ENCODE measurements around the gene RPGRIP1L. TPM values are rescaled to one million over a fixed set of nuclear protein-coding genes. Genes with fewer than 3 reads are reported as not detected.

The RPGRIP1L gene
- total and polyA plus RNA-seq, 2 of the 13 experiments (the other 11 are each of a cell fraction or from before 2014, with no cell fraction given): 5.0 to 13.5 TPM

DNA sequence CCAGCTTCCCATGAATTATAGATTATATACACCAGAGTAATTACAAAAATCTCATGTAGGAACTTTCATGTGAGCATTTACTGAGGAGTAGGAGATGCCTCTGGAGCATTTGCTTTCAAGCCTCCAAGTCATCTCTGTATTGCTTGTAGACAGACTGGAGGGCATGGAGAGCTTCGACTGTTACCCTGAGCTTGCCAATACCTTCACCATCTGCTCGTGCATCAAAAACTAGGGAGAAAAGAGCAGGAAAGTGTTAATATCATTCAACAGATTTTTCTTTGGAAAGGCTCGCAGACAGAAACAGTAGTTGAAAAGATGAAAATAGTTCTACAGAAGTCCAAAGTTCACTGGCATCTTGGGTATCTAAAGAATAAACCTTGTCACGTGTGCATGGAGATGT lies 101.7 kb downstream of the RPGRIP1L start:
- Histone ChIP-seq H4K20me1 (ENCODE audit: insufficient read depth, low read length) (no peaks in the 10 kb centered on the region), H3K4me2 (ENCODE audit: low read depth, low read length) (no peak overlapping the region), H3K79me2 (ENCODE audit: insufficient read depth, low read length) (no peaks in the 10 kb centered on the region), H3K27me3 (ENCODE audit: control insufficient read depth in 1 of 2, insufficient read depth in 2 of 2, low read length in 2 of 2) (no peaks in the 10 kb centered on the region), H3K36me3 (replicated peaks in 1 of 2; ENCODE audit: control insufficient read depth in 1 of 2, insufficient read depth in 2 of 2, low read length in 2 of 2) (peaks cover 0 to 1% of the 10 kb centered on the region in 2 experiments; a peak in 1 of 5 replicates), H3K4me3 (replicated peaks in 1 of 3; ENCODE audit: insufficient read depth in 1 of 3, low read depth in 2 of 3, low read length in 3 of 3) (no peak overlapping the region), H3K4me1 (ENCODE audit: insufficient read depth, low read length) (peaks cover 8% of the 10 kb centered on the region), H2AFZ (ENCODE audit: low read length) (no peak overlapping the region), H3K27ac (ENCODE audit: extremely low read length, insufficient read depth, low read length) (no peak overlapping the region), H3K9ac (ENCODE audit: insufficient read depth, low read depth, low read length) (no peak overlapping the region), H3K9me3 (ENCODE audit: low read length) (no peaks in the 10 kb centered on the region)
- intact Hi-C loops (cut with micrococcal nuclease; ENCODE audit: unreplicated experiment): no loop called here
- BruUV-seq (replicated peaks): no TSS peak
- ChIA-PET POLR2A (no interaction called here), CTCF (ENCODE audit: low intra/inter-chr PET ratio, low total read pairs) (no interaction called here)
- 95% methylated on average over 4 of the region's 4 CpGs for WGBS (ENCODE audit: low lambda C conversion rate)
- ATAC-seq: no peak
- in situ Hi-C loops (cut with HindIII; ENCODE audit: extremely low pct_ligation_motif_present, low pct_unique_long_range_greater_than_20kb): no loop called here
- no peak for DNase-seq (ENCODE audit: low spot score)
- TF ChIP-seq MTF2 (CRISPR knock-in tag; IDR thresholded peaks at IDR 0.05; ENCODE audit: borderline replicate concordance) (no peak), SIX4 (CRISPR knock-in tag; IDR thresholded peaks at IDR 0.05) (no peak), HNRNPL (IDR thresholded peaks at IDR 0.05; ENCODE audit: low read depth, low read length) (no peak), MXD4 (CRISPR knock-in tag; IDR thresholded peaks at IDR 0.05) (no peak), ZNF572 (CRISPR knock-in tag; IDR thresholded peaks at IDR 0.05) (no peak), KAT8 (CRISPR knock-in tag; IDR thresholded peaks at IDR 0.05) (no peak), PITX1 (CRISPR knock-in tag; IDR thresholded peaks at IDR 0.05) (no peak), ZNF317 (CRISPR knock-in tag; IDR thresholded peaks at IDR 0.05) (no peak), ZSCAN25 (CRISPR knock-in tag; IDR thresholded peaks at IDR 0.05) (no peak), MAFG (CRISPR knock-in tag; IDR thresholded peaks at IDR 0.05) (no peak), ZNF549 (CRISPR knock-in tag; IDR thresholded peaks at IDR 0.05) (no peak)
- FAIRE-seq: no peak

DNA sequence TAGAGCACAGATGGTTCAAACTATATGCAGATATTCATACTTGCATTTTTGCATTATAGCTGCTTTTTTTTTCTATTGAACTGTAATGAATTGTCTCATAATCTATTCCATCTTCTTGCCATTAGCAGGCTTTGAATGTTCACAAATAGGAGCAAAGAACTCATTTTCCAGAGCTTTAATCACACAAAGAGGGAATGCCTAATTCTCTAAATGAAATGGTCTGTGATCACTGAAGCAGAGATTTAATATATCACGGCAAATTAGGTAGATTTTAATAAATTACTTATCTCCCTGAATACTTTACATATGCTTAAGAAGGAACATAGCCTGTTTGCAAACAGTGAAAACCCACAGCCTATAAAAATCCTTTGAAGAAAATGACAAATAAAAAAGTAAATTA lies 103.0 kb downstream of the RPGRIP1L start:
- in situ Hi-C loops (cut with HindIII; ENCODE audit: extremely low pct_ligation_motif_present, low pct_unique_long_range_greater_than_20kb) (no loop called here), intact Hi-C loops (cut with micrococcal nuclease; ENCODE audit: unreplicated experiment) (no loop called here)
- POLR2A ChIA-PET: no interaction called here
- Histone ChIP-seq H3K4me1 (ENCODE audit: insufficient read depth, low read length) (peaks cover 8% of the 10 kb centered on the region), H3K27me3 (ENCODE audit: control insufficient read depth in 1 of 2, insufficient read depth in 2 of 2, low read length in 2 of 2) (no peaks in the 10 kb centered on the region), H3K79me2 (ENCODE audit: insufficient read depth, low read length) (no peaks in the 10 kb centered on the region), H3K36me3 (replicated peaks in 1 of 2; ENCODE audit: control insufficient read depth in 1 of 2, insufficient read depth in 2 of 2, low read length in 2 of 2) (peaks cover 0 to 1% of the 10 kb centered on the region in 2 experiments; a peak in 1 of 5 replicates), H2AFZ (ENCODE audit: low read length) (no peak overlapping the region), H3K9me3 (ENCODE audit: low read length) (no peaks in the 10 kb centered on the region), H3K27ac (ENCODE audit: extremely low read length, insufficient read depth, low read length) (no peak overlapping the region), H3K4me2 (ENCODE audit: low read depth, low read length) (no peak overlapping the region), H3K9ac (ENCODE audit: insufficient read depth, low read depth, low read length) (no peak overlapping the region), H4K20me1 (ENCODE audit: insufficient read depth, low read length) (no peaks in the 10 kb centered on the region), H3K4me3 (replicated peaks in 1 of 3; ENCODE audit: insufficient read depth in 1 of 3, low read depth in 2 of 3, low read length in 3 of 3) (no peak overlapping the region)
- no peak for ATAC-seq
- 95% methylated on average over 1 of the region's 1 CpG for WGBS (ENCODE audit: low lambda C conversion rate)
- BruUV-seq (replicated peaks): no TSS peak
- no peak for FAIRE-seq
- no peak for DNase-seq (ENCODE audit: low spot score)
- CTCF ChIA-PET (ENCODE audit: low intra/inter-chr PET ratio, low total read pairs): no interaction called here
- TF ChIP-seq ZNF546 (CRISPR knock-in tag; conservative IDR thresholded peaks at IDR 0.05) (no peak), ZFP36 (IDR thresholded peaks at IDR 0.05; ENCODE audit: borderline replicate concordance, low read depth, low read length, partially characterized antibody) (no peak), RBM22 (optimal IDR thresholded peaks at IDR 0.05; ENCODE audit: low read length) (no peak), CCAR2 (optimal IDR thresholded peaks at IDR 0.05; ENCODE audit: low read depth, low read length) (no peak), ZNF34 (CRISPR knock-in tag; IDR thresholded peaks at IDR 0.05; ENCODE audit: borderline replicate concordance) (no peak), ZNF274 (CRISPR knock-in tag; IDR thresholded peaks at IDR 0.05) (no peak), NR2C2 (CRISPR knock-in tag; IDR thresholded peaks at IDR 0.05; ENCODE audit: borderline replicate concordance) (no peak)
- TF ChIP-seq, protein P1, sequence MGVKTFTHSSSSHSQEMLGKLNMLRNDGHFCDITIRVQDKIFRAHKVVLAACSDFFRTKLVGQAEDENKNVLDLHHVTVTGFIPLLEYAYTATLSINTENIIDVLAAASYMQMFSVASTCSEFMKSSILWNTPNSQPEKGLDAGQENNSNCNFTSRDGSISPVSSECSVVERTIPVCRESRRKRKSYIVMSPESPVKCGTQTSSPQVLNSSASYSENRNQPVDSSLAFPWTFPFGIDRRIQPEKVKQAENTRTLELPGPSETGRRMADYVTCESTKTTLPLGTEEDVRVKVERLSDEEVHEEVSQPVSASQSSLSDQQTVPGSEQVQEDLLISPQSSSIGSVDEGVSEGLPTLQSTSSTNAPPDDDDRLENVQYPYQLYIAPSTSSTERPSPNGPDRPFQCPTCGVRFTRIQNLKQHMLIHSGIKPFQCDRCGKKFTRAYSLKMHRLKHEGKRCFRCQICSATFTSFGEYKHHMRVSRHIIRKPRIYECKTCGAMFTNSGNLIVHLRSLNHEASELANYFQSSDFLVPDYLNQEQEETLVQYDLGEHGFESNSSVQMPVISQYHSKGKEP (CRISPR knock-in tag; IDR thresholded peaks at IDR 0.05): no peak
- TF ChIP-seq, protein P2, sequence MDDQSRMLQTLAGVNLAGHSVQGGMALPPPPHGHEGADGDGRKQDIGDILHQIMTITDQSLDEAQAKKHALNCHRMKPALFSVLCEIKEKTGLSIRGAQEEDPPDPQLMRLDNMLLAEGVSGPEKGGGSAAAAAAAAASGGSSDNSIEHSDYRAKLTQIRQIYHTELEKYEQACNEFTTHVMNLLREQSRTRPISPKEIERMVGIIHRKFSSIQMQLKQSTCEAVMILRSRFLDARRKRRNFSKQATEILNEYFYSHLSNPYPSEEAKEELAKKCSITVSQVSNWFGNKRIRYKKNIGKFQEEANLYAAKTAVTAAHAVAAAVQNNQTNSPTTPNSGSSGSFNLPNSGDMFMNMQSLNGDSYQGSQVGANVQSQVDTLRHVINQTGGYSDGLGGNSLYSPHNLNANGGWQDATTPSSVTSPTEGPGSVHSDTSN (CRISPR knock-in tag; IDR thresholded peaks at IDR 0.05; ENCODE audit: borderline replicate concordance): no peak
